Omental fat pad (tissue), 4 donors: ENCODE results near the gene ALPP. TPM values are rescaled to one million over a fixed set of nuclear protein-coding genes. Genes with fewer than 3 reads are reported as not detected.
A peak's percentile ranks its signal among the peaks of the same experiment; 100 is the strongest.
"Not testable (repeated sequence)": the region's sequence is repeated elsewhere in the genome, so short reads cannot be mapped to it uniquely, and the experiment has no call there.

ENCODE experiments used
- ATAC-seq: fragments of 150-250 bp; one replicate; pipeline ENCODE4 v1.9.1; 2016; ENCODE audit warnings: mild to moderate bottlenecking, moderate library complexity; ENCODE audit not compliant: low FRiP score
- DNase-seq: peaks from one replicate; pipeline ENCODE4 v3.0.0-alpha.2; 2019; ENCODE audit warnings: low spot score
- CTCF ChIP-seq, 3 donors: fragments of 450-650 bp; IDR thresholded peaks; one replicate each; pipeline ENCODE4 v1.5.1; 2016 to 2017; ENCODE audit warnings: antibody characterized with exemption in 3 of 3, mild to moderate bottlenecking in 3 of 3, moderate library complexity in 2 of 3
- total RNA-seq, 4 donors: library from RNA; depleted of rRNA; stranded (reverse); fragments of >200 nt; gene quantifications; one replicate each; pipeline ENCODE4 v1.1.0, GENCODE V29; 2016

The ALPP gene
- total RNA-seq, result not detected

GRCh38 chr2:232378735-232379151 lies at the start of gene ALPP:
ALPP (plus strand) TSS chr2:232378751; CDS start chr2:232378803, 52 bp downstream.
- ATAC-seq, DNase-seq: not testable (repeated sequence)

GRCh38 chr2:232329716-232330067 lies 48.9 kb upstream of the ALPP start:
- TF ChIP-seq CTCF (IDR thresholded peaks at IDR 0.05), result no peak
- ATAC-seq (no peak), DNase-seq (no peak)

- no peak for TF ChIP-seq CTCF (IDR thresholded peaks at IDR 0.05)
- ATAC-seq, result no peak
- no peak for DNase-seq
Observed at GRCh38 chr2:232330068-232330999, 48.2 kb upstream of the ALPP start.

GRCh38 chr2:232331061-232331460 lies 47.5 kb upstream of the ALPP start:
- ATAC-seq, DNase-seq: not testable (repeated sequence)

GRCh38 chr2:232331641-232332040 lies 46.9 kb upstream of the ALPP start:
- not testable (repeated sequence) for ATAC-seq

GRCh38 chr2:232332244-232332939 lies 46.2 kb upstream of the ALPP start:
- not testable (repeated sequence) for DNase-seq, ATAC-seq

More at GRCh38 chr2:232331641-232332040, 46.9 kb upstream of the ALPP start:
- not testable (repeated sequence) for DNase-seq

- ATAC-seq, result no peak
- no peak for TF ChIP-seq CTCF (IDR thresholded peaks at IDR 0.05)
- no peak for DNase-seq
Observed at GRCh38 chr2:232332940-232333259, 45.7 kb upstream of the ALPP start.

GRCh38 chr2:232333361-232334135 lies 45.0 kb upstream of the ALPP start:
- ATAC-seq, result no peak
- no peak for DNase-seq
- TF ChIP-seq CTCF (IDR thresholded peaks at IDR 0.05), result no peak

GRCh38 chr2:232334136-232334884 lies 44.2 kb upstream of the ALPP start:
- peak; percentile 5 for DNase-seq
- not testable (repeated sequence) for ATAC-seq

GRCh38 chr2:232334885-232335205 lies 43.7 kb upstream of the ALPP start:
- not testable (repeated sequence) for DNase-seq

GRCh38 chr2:232335206-232335858 lies 43.2 kb upstream of the ALPP start:
- DNase-seq, result peak; percentile 22
- ATAC-seq, result not testable (repeated sequence)

More at GRCh38 chr2:232334885-232335205, 43.7 kb upstream of the ALPP start:
- ATAC-seq, result not testable (repeated sequence)
